Fibroblast of mammary gland (primary cell): ENCODE data around the gene MITF.

Experiments
- DNase-seq: peaks from one replicate; pipeline ENCODE4 v3.0.0-alpha.2; 2010; ENCODE audit warnings: low read depth
- H3K4me3 ChIP-seq: 2 replicates; pipeline ENCODE4 v1.5.1; 2011; ENCODE audit warnings: low read depth, mild to moderate bottlenecking, low read length, moderate library complexity; ENCODE audit not compliant: control insufficient read depth
- CTCF ChIP-seq: conservative IDR thresholded peaks from 2 replicates; pipeline ENCODE4 v1.5.1; 2011; ENCODE audit warnings: low read depth, low read length, inconsistent platforms; ENCODE audit not compliant: control insufficient read depth, insufficient read depth

MITF gene

GRCh38 chr3:69781593-69781992, 42.3 kb downstream of the MITF start:
- H3K4me3 ChIP-seq, result no peak overlapping the region
- no peak for TF ChIP-seq CTCF
- no peak for DNase-seq

- H3K4me3 ChIP-seq, result no peak overlapping the region
- peak; percentile 86 for DNase-seq
- no peak for TF ChIP-seq CTCF
These were observed 45.8 kb downstream of the MITF start for GRCh38 chr3:69784954-69785514.

- TF ChIP-seq CTCF, result no peak
- no peak overlapping the region for H3K4me3 ChIP-seq
- DNase-seq, result no peak
These were observed 46.6 kb downstream of the MITF start for GRCh38 chr3:69785769-69786320.

GRCh38 chr3:69786854-69787253, 47.6 kb downstream of the MITF start:
- DNase-seq, result no peak
- no peak overlapping the region for H3K4me3 ChIP-seq
- TF ChIP-seq CTCF, result no peak

GRCh38 chr3:69787436-69788168, 48.3 kb downstream of the MITF start:
- no peak overlapping the region for H3K4me3 ChIP-seq
- DNase-seq, result peak; percentile 82
- no peak for TF ChIP-seq CTCF

- DNase-seq, result peak; percentile 97
- no peak overlapping the region for H3K4me3 ChIP-seq
- no peak for TF ChIP-seq CTCF
These were observed 51.8 kb downstream of the MITF start for GRCh38 chr3:69791106-69791505.
